Activated T-helper 9 cell treated with anti-CD3 and anti-CD28 coated beads, Interleukin-2, amount 50 U/mL, for 16 hours (primary cell): ENCODE measurements around the gene UNC13C.

Experiments
- DNase-seq: peaks from one replicate; pipeline ENCODE4 v3.0.0-alpha.2; 2020; ENCODE audit warnings: low read depth

Gene UNC13C

DNA sequence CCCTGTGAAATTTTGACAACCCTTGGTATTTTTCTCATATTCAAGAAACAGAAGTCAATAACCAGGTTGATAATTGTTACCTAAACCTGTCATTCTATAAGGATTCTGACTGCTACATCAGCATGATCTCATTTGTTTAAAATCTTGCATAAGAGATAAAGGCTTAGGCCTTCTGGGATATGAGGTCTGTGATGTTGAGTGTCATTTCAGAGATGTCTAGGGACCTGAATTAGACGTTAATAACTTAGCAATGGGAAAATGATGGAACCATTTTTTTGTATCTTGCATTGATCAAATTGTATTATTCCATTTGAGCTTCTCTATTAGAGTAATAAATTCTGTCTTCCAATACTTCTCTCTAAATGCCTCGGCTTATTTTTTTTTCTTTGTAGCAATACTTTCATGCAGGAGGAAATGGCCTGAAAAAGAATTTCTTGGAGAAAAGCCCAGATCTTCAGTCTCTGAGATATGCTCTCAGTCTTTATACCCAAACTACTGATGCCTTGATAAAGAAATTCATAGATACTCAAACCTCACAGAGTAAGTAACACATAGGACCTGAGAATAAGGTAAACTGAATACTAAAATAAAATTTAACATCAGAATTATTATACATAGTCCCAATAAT lies 589.3 kb downstream of the UNC13C start:
- no peak for DNase-seq

- DNase-seq, result no peak
These were observed 590.1 kb downstream of the UNC13C start for GRCh38 chr15:54568381-54568780.

GRCh38 chr15:54571576-54571975 lies 593.3 kb downstream of the UNC13C start:
- no peak for DNase-seq

DNA sequence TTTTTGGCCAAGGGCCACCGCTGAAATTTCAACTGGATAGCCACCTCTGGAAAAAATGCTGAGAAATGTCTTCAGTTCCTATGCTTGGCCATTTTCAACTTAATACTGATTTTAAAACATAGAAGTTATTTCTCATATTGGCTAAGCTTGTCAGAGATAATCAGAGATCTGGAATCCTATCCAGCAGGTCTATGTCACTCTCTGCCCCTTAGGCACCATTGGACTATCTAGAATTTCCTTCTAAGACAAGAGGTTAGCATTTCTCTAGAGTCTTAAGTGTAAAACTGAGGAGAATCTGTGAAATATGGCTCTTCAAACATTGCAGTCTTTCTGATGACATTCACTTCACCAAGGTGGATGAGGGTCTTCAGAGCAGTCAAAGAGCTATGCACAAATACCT lies 597.3 kb downstream of the UNC13C start:
- DNase-seq, result no peak

DNA sequence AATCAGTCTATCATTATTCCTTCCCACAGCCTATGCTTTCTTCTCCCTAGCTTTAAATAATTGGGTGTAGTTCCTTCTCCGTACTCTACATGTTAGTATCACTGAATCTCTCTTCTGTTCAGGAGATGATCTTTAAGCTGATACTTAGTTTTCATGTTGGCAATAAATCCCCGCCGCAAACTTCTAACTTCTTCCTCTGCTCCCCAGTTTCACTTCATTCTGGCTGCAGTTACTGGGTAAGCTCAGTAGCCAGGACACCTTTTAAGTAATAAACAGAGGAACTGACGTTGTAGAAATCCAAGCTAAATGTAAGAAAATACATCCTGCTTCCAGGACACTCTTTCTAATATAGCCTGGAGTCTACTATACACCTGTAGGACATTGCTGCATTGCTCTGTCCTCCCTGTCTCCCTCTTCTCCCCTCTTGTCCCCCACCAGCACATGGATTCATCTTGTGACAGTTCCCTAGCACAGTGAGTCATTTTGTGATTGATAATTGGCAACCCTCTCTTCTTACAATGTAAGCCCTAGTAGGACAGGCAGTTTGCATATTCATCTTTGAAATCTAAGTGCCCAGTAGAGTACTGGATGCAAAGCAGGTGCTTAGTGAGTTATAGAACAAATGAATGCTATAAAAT lies 598.2 kb downstream of the UNC13C start:
- DNase-seq, result no peak

DNA sequence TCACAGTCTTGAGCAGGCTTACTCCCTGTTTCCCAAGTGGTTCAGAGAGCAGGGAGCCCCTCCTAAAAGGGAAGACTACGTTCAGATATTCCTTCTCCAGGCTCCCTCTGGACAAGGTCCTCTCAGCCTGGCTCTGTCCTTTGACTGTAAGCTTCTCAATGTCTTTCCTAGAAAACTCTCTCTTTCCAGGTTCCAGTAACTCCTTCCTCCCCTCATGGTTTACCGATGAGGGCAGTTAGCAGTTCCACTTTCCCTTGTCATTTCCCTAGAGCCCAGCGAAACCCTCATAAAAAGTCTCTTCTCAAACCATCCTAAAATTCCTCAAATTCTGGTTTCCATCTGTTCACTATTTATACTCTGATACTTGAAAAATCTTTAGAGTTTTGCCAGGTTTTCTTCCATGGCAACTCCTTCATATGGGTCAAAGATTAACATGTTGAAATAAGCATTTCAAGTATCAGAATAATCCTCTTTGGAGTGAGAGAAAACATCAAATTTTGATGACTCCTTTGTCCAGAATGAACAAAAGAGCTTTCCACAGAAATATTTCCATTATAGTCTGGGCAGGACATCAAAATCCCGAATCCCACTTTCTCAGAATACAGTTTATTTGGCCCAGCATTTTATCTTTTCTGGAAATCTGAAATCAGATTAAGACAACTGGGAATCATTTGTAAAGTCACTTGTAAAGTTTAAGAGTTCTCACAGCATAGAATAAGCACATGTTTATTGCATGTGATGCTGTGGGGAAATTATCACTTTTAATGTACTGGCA lies 599.4 kb downstream of the UNC13C start:
- DNase-seq, result no peak

DNA sequence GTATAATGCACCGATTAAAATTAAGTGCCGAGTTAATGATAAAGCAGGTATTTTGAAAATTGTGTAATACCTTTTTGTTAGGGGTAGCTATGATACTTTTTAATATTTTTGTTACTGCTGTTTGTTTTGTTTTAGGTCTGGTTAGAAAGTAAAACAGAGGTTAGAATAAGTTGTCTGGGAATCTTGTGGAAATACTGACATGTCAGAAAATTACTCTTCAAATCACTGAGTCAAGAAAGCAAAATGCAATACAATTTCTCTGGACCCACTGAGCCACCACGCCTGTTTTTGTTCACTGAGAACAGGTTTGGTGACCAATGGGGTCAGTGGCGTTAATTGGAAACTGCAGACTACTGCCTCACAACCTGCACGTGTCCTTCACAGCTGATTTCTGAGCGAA lies 601.6 kb downstream of the UNC13C start:
- no peak for DNase-seq

GRCh38 chr15:54580643-54581042 lies 602.4 kb downstream of the UNC13C start:
- no peak for DNase-seq

DNA sequence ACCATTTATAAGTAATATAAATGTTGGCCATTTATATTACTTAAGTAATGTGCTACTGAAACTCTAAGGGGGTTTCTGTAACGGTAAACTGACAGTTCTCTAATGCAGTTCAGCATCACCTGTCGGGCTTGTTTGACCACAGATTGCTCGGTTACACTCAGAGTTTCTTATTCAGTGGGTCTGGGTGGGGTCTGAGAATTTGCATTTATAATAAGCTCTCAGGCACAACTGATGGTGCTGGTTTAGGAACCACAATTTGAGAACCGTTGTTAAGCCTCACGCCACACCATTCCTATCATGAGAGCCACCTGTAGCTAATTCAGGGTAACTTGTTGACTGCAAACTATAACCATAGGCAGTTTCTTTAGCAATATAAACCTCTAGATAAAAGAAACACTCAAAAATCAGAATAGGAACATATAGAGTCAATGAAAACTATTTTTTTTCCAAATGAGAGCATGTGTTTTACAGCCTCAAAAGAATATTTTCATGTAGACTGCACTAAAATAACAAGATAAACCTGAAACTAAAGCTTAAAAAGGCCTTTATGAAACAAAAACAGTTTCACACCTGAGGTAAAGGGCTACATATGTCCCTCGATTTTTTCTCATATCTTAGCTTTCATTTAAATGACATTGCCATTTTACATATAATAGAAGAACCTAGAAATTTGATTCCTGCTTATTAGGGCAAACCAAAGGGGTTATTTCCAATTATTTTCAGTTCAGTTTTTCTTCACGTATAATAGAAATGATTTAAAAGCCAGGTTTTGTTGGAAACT lies 604.8 kb downstream of the UNC13C start:
- no peak for DNase-seq

DNA sequence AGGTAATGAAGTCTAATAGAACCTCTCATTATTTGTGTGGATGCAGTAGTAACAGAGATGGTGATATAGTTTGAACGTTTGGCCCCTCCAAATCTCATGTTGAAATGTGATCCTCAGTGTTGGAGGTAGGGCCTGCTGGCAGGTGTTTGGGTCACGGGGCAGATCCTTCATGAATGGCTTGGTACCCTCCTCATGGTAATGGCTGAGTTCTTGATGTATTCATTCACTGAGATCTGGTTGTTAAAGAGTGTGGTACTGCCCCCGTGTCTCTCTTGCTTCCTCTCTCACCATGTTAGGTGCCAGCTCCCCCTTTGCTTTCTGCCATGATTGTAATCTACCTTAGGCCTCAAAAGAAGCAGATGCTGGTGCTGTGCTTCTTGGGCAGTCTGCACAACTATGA lies 606.8 kb downstream of the UNC13C start:
- no peak for DNase-seq

GRCh38 chr15:54594115-54594514 lies 615.9 kb downstream of the UNC13C start:
- DNase-seq, result no peak

- DNase-seq, result no peak
These were observed 621.1 kb downstream of the UNC13C start for GRCh38 chr15:54599386-54599785.

- DNase-seq, result no peak
These were observed 626.8 kb downstream of the UNC13C start for GRCh38 chr15:54605043-54605442.

- DNase-seq, result no peak
These were observed 627.3 kb downstream of the UNC13C start for GRCh38 chr15:54605556-54605955.

GRCh38 chr15:54608876-54609835 lies 630.9 kb downstream of the UNC13C start:
- DNase-seq, result no peak

GRCh38 chr15:54618120-54618519 lies 639.9 kb downstream of the UNC13C start:
- no peak for DNase-seq

DNA sequence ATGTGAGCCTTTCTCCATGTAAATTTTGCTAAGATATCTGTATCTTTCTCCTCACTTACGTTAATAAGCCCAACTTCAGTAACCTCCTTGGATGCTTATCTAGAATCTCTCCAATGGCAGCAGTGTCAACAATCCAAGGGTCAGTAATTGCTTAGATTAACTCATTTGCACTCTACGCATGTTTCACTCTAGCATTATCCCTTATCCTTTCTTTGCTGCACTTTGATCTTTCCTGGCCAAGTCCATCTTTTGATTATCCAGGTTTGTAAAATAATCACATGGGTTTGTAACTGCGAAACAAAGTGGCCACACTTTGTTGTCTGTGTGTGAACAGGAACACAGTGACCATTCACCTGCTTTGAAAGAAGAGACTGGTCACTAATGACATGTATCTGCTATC lies 640.9 kb downstream of the UNC13C start:
- DNase-seq, result no peak

DNA sequence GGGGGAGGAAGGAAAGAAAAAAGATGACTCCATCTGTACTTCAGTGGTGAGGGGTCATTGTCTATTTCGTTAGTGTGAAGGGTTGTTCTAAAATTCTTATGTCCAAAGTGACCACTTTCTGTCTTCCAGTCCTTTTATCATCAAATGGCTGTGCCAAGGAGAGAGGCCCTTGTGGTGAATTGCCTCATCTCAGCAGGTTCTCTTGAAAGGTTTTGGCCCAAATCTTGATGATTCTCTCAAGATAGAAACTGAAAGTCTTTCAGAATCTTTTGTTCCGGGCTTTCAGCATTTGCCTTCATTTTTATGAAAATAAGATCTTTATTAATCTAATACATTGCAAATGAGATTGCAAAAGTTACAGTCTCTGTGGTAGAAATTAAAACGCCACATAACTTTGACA lies 642.7 kb downstream of the UNC13C start:
- DNase-seq, result no peak

DNA sequence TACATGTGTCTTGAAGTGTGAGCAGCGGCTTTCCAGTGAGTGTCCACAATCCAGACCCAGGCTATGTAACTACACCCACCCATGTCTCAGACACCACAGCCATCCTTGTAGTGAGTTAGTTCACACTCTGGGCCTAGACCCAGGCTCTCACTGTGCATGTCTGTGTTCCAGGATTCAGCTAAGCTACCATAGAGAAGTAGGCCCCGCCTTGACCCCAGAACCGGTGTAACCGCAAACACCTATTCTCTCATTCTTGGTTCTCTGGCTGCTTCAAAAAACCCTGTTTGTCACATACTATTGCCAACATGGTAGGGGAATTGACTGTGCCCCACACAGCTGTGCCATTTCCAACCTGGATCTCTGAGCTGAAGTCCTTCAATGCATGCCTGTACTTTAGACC lies 657.9 kb downstream of the UNC13C start:
- no peak for DNase-seq

- DNase-seq, result no peak
These were observed 660.4 kb downstream of the UNC13C start for GRCh38 chr15:54638666-54639065.

GRCh38 chr15:54640873-54641272 lies 662.6 kb downstream of the UNC13C start:
- no peak for DNase-seq
